HG03432 (cell line): ENCODE measurements around the gene MDM2.

Source experiments
- ATAC-seq: cut with Tn5 transposase; IDR thresholded peaks from one replicate; pipeline ENCODE4 v1.9.1; 2021; ENCODE audit warnings: mild to moderate bottlenecking, moderate library complexity; ENCODE audit not compliant: unreplicated experiment

The MDM2 gene

GRCh38 chr12:68807576-68808387, at the start of gene MDM2:
TSS of gene MDM2 (plus strand) at chr12:68808177. CDS start at chr12:68808478, 301 bp downstream.
- ATAC-seq, result peak; percentile 77

GRCh38 chr12:68759852-68760251, 48.1 kb upstream of the MDM2 start:
- ATAC-seq, result no peak

DNA sequence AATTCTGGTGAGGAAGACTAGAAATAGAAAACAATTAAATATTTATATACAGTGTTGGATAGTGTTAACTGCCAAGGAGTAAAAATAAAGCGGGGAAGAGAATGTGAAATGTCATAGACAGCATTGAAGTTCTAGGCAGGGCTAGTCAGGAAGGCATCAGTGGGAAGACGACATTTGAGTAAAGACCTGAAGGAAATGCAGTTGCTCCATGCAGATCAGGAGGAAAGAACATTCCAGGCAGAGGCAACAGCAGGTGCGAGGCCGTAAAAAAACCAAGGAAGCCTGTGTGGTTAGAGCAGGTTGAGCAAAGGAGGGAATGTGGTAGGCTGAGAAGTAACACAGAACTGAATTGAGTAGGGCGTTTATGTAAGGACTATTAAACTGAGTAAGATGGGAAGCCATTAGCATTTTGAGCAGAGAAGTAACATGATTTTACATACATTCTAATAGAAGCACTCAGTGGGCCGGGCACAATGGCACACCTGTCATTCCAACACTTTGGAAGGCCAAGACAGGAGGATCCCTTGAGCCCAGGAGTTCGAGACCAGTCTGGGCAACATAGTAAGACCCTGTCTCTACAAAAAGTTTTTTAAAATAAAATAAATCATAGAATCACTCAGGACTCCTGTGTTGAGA, 47.1 kb upstream of the MDM2 start:
- no peak for ATAC-seq

DNA sequence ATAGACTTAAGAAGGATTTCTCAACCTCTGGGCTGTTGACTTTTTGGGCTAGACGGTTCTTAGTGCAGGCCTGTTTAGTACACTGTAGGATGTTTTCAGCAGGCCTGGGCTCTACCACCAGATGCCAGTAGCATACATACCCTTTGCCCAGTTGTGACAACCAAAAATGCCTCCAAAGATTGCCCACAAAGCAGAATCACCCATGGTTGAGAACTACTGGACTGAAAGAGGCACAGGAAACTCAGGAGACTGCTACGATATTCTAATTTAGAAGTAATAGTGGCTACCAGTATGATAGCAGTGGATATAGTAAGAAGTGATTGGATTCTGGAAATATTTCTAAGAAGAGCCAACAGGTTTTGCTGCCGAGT, 46.5 kb upstream of the MDM2 start:
- no peak for ATAC-seq

- ATAC-seq, result no peak
These were observed 45.9 kb upstream of the MDM2 start for GRCh38 chr12:68761901-68762630.

- ATAC-seq, result no peak
These were observed 45.3 kb upstream of the MDM2 start for GRCh38 chr12:68762691-68763090.

- no peak for ATAC-seq
These were observed 42.3 kb upstream of the MDM2 start for GRCh38 chr12:68765696-68766095.

DNA sequence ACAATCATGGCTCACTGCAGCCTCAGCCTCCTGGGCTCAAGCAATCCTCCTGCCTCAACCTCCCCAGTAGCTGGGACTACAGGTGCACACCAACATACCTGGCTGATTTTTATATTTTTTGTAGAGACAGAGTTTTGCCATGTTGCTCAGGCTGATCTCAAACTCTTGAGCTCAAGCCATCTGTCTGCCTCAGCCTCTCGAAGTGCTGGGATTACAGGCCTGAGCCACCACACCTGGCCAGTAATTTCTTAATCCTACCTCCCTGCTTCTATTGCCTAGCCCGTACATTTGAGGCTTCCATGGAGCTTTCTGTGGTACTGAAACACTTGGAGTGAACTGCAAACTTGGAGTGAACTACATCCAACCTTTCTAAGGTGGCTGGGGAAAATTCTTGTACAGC, 41.3 kb upstream of the MDM2 start:
- no peak for ATAC-seq

DNA sequence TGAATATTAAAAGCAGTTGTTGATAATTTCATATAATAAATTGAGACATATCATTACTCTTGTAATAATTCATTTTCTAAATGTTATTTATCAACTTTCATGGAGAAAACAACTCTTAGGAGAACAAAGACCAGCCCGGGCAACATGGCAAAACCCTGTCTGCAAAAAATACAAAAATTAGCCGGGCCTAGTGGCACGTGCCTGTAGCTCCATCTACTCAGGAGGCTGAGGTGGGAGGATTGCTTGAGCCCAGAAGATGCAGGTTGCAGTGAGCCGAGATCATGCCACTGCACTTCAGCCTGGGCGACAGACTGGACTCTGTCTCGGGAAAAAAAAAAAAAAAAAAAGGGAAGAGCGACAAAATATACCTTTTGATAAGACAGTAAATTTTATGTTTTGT, 40.8 kb upstream of the MDM2 start:
- ATAC-seq, result no peak

DNA sequence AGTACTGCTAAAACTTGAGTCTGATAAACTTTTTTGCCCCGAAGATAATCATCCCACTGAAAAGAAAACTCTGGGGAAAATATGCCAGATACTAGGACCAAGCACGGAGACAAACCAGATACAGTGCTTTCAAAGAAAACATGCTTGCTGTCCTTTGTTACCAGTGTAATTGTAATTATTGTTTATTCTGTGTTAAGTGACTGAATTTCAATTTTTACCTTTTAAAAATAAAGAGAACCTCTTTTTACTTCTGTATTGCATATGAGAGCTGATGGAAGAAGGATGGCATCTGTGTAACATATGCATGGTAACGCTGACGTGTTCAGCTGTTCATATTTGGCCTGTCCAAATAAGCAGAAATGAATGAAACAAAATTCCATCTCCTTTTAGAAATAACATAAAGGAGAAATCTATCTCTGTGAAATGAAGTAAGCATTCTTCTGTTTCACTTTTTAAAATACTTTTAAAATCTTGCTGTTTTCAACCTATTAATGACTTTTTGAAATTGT, 39.5 kb upstream of the MDM2 start:
- no peak for ATAC-seq

DNA sequence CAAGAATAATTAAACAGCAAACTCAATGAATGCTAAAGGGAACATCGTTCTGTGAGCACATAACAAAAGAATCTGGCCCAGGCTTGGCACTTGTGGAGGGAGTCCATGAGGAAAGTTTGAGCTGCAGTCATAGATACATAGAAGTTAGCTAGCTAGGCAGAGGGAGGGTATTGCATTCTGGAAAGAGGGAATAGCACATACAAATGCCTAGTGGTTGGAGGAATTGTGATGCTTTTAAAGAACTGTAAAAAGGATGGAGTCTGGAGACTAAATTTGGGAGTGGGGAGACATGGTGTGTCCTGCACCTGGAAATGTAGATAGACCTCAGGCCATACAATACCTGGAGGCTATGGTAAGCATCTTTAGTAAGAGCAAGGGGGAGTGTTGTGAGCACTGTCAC, 38.0 kb upstream of the MDM2 start:
- no peak for ATAC-seq

- no peak for ATAC-seq
These were observed 36.6 kb upstream of the MDM2 start for GRCh38 chr12:68771223-68771925.

DNA sequence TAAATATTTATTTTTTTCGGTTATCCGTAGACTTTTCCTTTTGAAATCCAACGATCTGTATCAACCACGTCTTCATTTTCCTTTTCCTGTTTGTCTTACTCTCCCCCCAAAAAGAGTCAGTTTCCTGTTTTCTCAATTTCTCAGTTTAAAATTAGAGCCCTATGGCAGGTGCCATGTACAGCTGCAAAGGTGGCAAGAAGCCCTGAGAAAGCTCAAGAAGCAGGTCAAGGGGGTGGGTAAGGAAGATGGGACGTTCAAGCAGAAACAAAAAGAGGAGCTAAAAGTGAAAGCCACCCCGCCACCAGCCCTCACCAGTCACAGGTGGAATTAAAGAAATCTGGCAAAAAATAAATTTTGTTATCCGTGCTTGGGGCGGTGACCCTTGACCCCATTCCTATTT, 35.3 kb upstream of the MDM2 start:
- peak; percentile 51 for ATAC-seq

DNA sequence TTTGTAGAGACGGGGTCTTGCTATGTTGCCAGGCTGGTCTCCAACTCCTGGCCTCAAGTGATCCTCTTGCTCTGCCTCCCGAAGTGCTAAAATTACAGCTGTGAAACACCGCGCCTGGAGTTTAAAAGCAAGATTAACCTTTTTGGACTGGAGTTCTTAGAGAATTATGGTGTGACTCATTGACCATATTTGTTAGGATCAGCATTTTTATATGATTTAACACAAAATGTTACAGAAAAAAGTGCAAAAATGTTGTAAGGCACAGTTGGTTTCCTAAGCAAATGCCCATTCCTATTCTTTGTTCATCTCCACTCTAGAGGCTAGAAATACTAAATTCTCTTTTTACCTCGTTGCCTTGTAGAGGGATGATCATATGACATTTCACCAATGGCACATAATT, 34.4 kb upstream of the MDM2 start:
- no peak for ATAC-seq

- ATAC-seq, result no peak
These were observed 32.8 kb upstream of the MDM2 start for GRCh38 chr12:68775121-68775630.

DNA sequence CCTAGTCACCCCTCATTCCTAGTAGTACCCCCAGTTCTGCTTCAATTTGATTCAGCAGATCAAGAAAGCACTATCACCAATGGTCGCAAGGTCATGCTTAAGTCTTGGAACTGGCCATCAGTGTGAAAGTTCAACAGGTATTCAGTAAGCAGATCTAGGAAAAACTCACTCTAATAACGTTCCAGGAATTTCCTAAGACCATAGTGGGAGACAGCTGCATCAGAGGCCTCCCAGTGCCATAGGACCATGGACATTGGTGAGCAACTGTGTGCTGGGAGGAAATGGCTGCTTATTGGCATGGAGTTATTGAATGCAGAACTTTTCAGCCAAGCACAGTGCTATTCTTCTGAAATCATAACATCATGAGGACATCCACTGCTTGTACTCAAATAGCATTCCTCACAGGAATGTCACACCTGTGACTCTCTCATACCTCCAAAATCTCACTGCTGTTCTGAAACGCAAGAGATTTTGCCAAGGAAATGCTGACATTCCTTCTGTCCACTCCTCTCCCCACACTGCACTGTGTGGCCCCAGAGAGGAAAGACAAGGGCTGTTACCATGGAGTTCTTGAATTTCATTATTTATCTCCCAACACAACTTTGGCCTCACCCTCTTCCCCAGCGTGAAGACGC, 30.9 kb upstream of the MDM2 start:
- no peak for ATAC-seq

- ATAC-seq, result no peak
These were observed 28.7 kb upstream of the MDM2 start for GRCh38 chr12:68779280-68779679.

DNA sequence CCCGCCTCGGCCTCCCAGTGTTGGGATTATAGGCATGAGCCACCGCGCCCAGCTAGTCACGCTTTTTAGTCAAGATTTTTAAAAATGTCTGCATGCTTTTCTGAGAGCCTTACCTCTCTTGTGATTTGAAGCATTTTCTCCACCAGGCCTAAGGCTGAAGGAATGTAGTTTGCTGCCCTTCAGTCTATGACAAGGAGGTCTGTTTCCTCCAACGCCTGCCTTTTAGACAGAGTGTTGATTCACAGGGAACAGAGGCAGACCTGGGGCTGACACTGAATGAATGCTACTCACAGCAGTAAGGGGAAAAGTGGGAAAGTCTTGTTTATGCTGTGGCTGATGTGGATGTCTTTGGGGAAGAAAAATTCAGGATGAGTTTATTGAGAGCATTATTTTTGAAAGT, 27.2 kb upstream of the MDM2 start:
- ATAC-seq, result no peak

- ATAC-seq, result no peak
These were observed 26.2 kb upstream of the MDM2 start for GRCh38 chr12:68781728-68782127.

GRCh38 chr12:68784015-68784414, 24.0 kb upstream of the MDM2 start:
- no peak for ATAC-seq
